GM23248 (cell line): ENCODE results near the gene CYP27C1. TPM values are rescaled to one million over a fixed set of nuclear protein-coding genes. Genes with fewer than 3 reads are reported as not detected.
"Not testable (repeated sequence)": the region's sequence is repeated elsewhere in the genome, so short reads cannot be mapped to it uniquely, and the experiment has no call there.

Experiments used
- DNase-seq: peaks from one replicate; pipeline ENCODE4 v3.0.0-alpha.2; 2015
- H2AFZ ChIP-seq: fragments of 200-600 bp; sonication (generic); 2 replicates; pipeline ENCODE4 v1.6.1; 2016; ENCODE audit warnings: antibody characterized with exemption
- H3F3A ChIP-seq: fragments of 200-600 bp; sonication (generic); 2 replicates; pipeline ENCODE4 v1.6.1; 2016; ENCODE audit warnings: mild to moderate bottlenecking, antibody characterized with exemption, mixed run types; ENCODE audit not compliant: insufficient read depth
- H3K27ac ChIP-seq: fragments of 200-600 bp; sonication (generic); 2 replicates; pipeline ENCODE4 v1.5.1; 2016; ENCODE audit warnings: mild to moderate bottlenecking
- H3K27me3 ChIP-seq: fragments of 200-600 bp; sonication (generic); replicated peaks from 2 replicates; pipeline ENCODE4 v1.6.1; 2016; ENCODE audit warnings: mild to moderate bottlenecking; ENCODE audit not compliant: insufficient read depth
- H3K36me3 ChIP-seq: fragments of 200-600 bp; sonication (generic); 2 replicates; pipeline ENCODE4 v1.6.1; 2016; ENCODE audit warnings: low read depth, mild to moderate bottlenecking
- H3K4me1 ChIP-seq: fragments of 200-600 bp; sonication (generic); 2 replicates; pipeline ENCODE4 v1.6.1; 2016; ENCODE audit warnings: mild to moderate bottlenecking; ENCODE audit not compliant: insufficient read depth
- H3K4me2 ChIP-seq: fragments of 200-600 bp; sonication (generic); one replicate; pipeline ENCODE4 v1.6.1; 2016; ENCODE audit warnings: mild to moderate bottlenecking; ENCODE audit not compliant: unreplicated experiment
- H3K4me3 ChIP-seq: fragments of 200-600 bp; sonication (generic); 2 replicates; pipeline ENCODE4 v1.5.1; 2016; ENCODE audit warnings: mild to moderate bottlenecking
- H3K79me2 ChIP-seq: fragments of 200-600 bp; sonication (generic); 2 replicates; pipeline ENCODE4 v1.6.1; 2016; ENCODE audit warnings: mild to moderate bottlenecking; ENCODE audit not compliant: insufficient read depth
- H3K9ac ChIP-seq: fragments of 200-600 bp; sonication (generic); 2 replicates; pipeline ENCODE4 v1.6.1; 2016; ENCODE audit warnings: mild to moderate bottlenecking
- H3K9me2 ChIP-seq: fragments of 200-600 bp; sonication (generic); 2 replicates; pipeline ENCODE4 v1.6.1; 2016; ENCODE audit warnings: mixed run types, mild to moderate bottlenecking, moderate library complexity; ENCODE audit not compliant: insufficient read depth
- H3K9me3 ChIP-seq: fragments of 200-600 bp; sonication (generic); one replicate; pipeline ENCODE4 v1.6.1; 2017; ENCODE audit warnings: low read depth
- H4K20me1 ChIP-seq: fragments of 200-600 bp; sonication (generic); 2 replicates; pipeline ENCODE4 v1.6.0; 2016; ENCODE audit not compliant: insufficient read depth
- EZH2 ChIP-seq: fragments of 200-600 bp; sonication (generic); IDR thresholded peaks from 2 replicates; pipeline ENCODE4 v1.6.1; 2018; ENCODE audit warnings: antibody characterized with exemption, mild to moderate bottlenecking; ENCODE audit not compliant: insufficient read depth, poor library complexity, severe bottlenecking
- EZH2phosphoT487 ChIP-seq: fragments of 200-600 bp; sonication (generic); IDR thresholded peaks from 2 replicates; pipeline ENCODE4 v1.6.1; 2018; ENCODE audit warnings: antibody characterized with exemption, moderate library complexity, mild to moderate bottlenecking, low read depth; ENCODE audit not compliant: insufficient read depth
- WGBS, 2 experiments: methylation state at CpG; one replicate each; pipeline ENCODE4 v1.1.6; 2015 to 2017; ENCODE audit warnings: low lambda C conversion rate in 2 of 2, low coverage in 1 of 2; ENCODE audit errors: missing lambda C conversion rate in 2 of 2; 5-methylcytosine and 5-hydroxymethylcytosine counted together
- in situ Hi-C: fragments of 300-500 bp; cut with MboI; formaldehyde crosslinking; loops from 2 replicates; pipeline ENCODE4 v1.15.0; 2020
- polyA plus RNA-seq: library from polyadenylated mRNA; unstranded; fragments of >200 nt; fragmentation: Nextera tagmentation; extraction: Ambion mirVana; gene quantifications from 2 replicates; pipeline ENCODE4 v1.2.1, GENCODE V29; 2016
- total RNA-seq: library from RNA; depleted of rRNA; stranded (reverse); fragments of >200 nt; shearing (Covaris generic); gene quantifications from 2 replicates; pipeline ENCODE4 v1.2.3, GENCODE V29; 2014

The CYP27C1 gene
- total and polyA plus RNA-seq, 2 experiments from 2014 or later, result 0.65 to 0.73 TPM

GRCh38 chr2:127239395-127239794, 19.3 kb upstream of the CYP27C1 start:
- no peaks in the 10 kb centered on the region for H3K9me3 ChIP-seq
- no peak for DNase-seq
- no peak overlapping the region for H2AFZ ChIP-seq
- TF ChIP-seq EZH2phosphoT487 (no peak), EZH2 (no peak)
- no peaks in the 10 kb centered on the region for H4K20me1 ChIP-seq
- H3K4me1 ChIP-seq, result no peaks in the 10 kb centered on the region
- no peak overlapping the region for H3K27ac ChIP-seq
- no peak overlapping the region for H3K4me2 ChIP-seq
- H3K4me3 ChIP-seq, result no peak overlapping the region
- no peaks in the 10 kb centered on the region for H3K79me2 ChIP-seq
- H3K9ac ChIP-seq, result no peak overlapping the region
- WGBS, 2 experiments, result 90 to 96% methylated on average over 1 of the region's 1 CpG
- no peaks in the 10 kb centered on the region for H3K36me3 ChIP-seq
- H3K27me3 ChIP-seq, result no peaks in the 10 kb centered on the region
- no peaks in the 10 kb centered on the region for H3K9me2 ChIP-seq
- in situ Hi-C loops, result no loop called here
- no peaks in the 10 kb centered on the region for H3F3A ChIP-seq

- H3K4me2 ChIP-seq, H3K4me1 ChIP-seq, H3K79me2 ChIP-seq, in situ Hi-C loops, H2AFZ ChIP-seq, H3K27ac ChIP-seq, H3K9me3 ChIP-seq, H3K9ac ChIP-seq, DNase-seq, H3K27me3 ChIP-seq, H4K20me1 ChIP-seq, H3K9me2 ChIP-seq, H3F3A ChIP-seq, H3K36me3 ChIP-seq, H3K4me3 ChIP-seq: not testable (repeated sequence)
- 9 to 19% methylated on average over 2 of the region's 2 CpGs for WGBS, 2 experiments
These were observed 17.7 kb upstream of the CYP27C1 start for GRCh38 chr2:127237768-127238167.

GRCh38 chr2:127235082-127235702, 15.1 kb upstream of the CYP27C1 start:
- H3K27ac ChIP-seq, result no peak overlapping the region
- TF ChIP-seq EZH2phosphoT487 (no peak), EZH2 (no peak)
- H3F3A ChIP-seq, result no peaks in the 10 kb centered on the region
- no peak overlapping the region for H3K4me3 ChIP-seq
- H3K9ac ChIP-seq, result no peak overlapping the region
- DNase-seq, result no peak
- H3K36me3 ChIP-seq, result no peaks in the 10 kb centered on the region
- H4K20me1 ChIP-seq, result no peaks in the 10 kb centered on the region
- no peaks in the 10 kb centered on the region for H3K27me3 ChIP-seq
- no peak overlapping the region for H3K4me2 ChIP-seq
- H3K9me3 ChIP-seq, result no peaks in the 10 kb centered on the region
- no peaks in the 10 kb centered on the region for H3K79me2 ChIP-seq
- in situ Hi-C loops, result no loop called here
- no peaks in the 10 kb centered on the region for H3K4me1 ChIP-seq
- no peaks in the 10 kb centered on the region for H3K9me2 ChIP-seq
- no peak overlapping the region for H2AFZ ChIP-seq
- WGBS, 2 experiments, result 76 to 84% methylated on average over 5 to 6 of the region's 6 CpGs

DNA sequence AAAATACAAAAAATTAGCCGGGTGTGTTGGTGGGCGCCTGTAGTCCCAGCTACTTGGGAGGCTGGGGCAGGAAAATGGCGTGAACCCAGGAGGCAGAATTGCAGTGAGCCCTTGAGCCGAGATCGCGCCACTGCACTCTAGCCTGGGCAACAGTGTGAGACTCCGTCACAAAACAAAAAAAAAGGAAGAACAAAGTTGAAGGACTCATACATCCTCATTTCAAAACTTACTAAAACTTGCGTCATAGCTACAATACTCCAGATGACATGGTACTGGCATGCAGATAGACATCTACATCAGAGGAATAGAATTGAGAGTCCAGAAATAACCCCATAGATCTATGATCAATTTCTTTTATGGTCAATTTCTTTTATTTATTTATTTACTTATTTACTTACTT, 13.6 kb upstream of the CYP27C1 start:
- no peak overlapping the region for H3K27ac ChIP-seq
- 96 to 97% methylated on average over 8 of the region's 8 CpGs for WGBS, 2 experiments
- H3K9me2 ChIP-seq, result no peaks in the 10 kb centered on the region
- no peak overlapping the region for H2AFZ ChIP-seq
- no peak overlapping the region for H3K4me2 ChIP-seq
- H3K4me1 ChIP-seq, result no peaks in the 10 kb centered on the region
- H3K9ac ChIP-seq, result no peak overlapping the region
- H3K36me3 ChIP-seq, result no peaks in the 10 kb centered on the region
- DNase-seq, result no peak
- H3F3A ChIP-seq, result no peaks in the 10 kb centered on the region
- no peaks in the 10 kb centered on the region for H3K9me3 ChIP-seq
- in situ Hi-C loops, result no loop called here
- H3K27me3 ChIP-seq, result no peaks in the 10 kb centered on the region
- no peaks in the 10 kb centered on the region for H4K20me1 ChIP-seq
- TF ChIP-seq EZH2 (no peak), EZH2phosphoT487 (no peak)
- H3K79me2 ChIP-seq, result no peaks in the 10 kb centered on the region
- H3K4me3 ChIP-seq, result no peak overlapping the region
